GM23338 (cell line): ENCODE data around the gene ATAD1.

Source experiments
- CREB1 ChIP-seq: fragments of 250-450 bp; sonication (Bioruptor Pico); IDR thresholded peaks from 2 replicates; pipeline ENCODE4 v1.5.0; 2020; ENCODE audit warnings: low read depth, mild to moderate bottlenecking, moderate library complexity
- EZH2 ChIP-seq: fragments of 200-600 bp; sonication (generic); IDR thresholded peaks from one replicate; pipeline ENCODE4 v1.8.0; 2017; ENCODE audit warnings: antibody characterized with exemption, mild to moderate bottlenecking, low read depth; ENCODE audit not compliant: unreplicated experiment
- EZH2phosphoT487 ChIP-seq: fragments of 200-600 bp; sonication (generic); IDR thresholded peaks from one replicate; pipeline ENCODE4 v1.8.1; 2018; ENCODE audit warnings: antibody characterized with exemption; ENCODE audit not compliant: unreplicated experiment
- JUNB ChIP-seq: IDR thresholded peaks from one replicate; pipeline ENCODE4 v1.6.1; 2016; ENCODE audit warnings: antibody characterized with exemption; ENCODE audit not compliant: unreplicated experiment
- NANOG ChIP-seq: IDR thresholded peaks from 2 replicates; pipeline ENCODE4 v1.6.1; 2016; ENCODE audit warnings: antibody characterized with exemption, borderline replicate concordance
- POLR2AphosphoS5 ChIP-seq: IDR thresholded peaks from 2 replicates; pipeline ENCODE4 v1.6.1; 2016; ENCODE audit warnings: antibody characterized with exemption, low read depth
- TF ChIP-seq, protein P1 (sequence below), 2 experiments: fragments of 200-600 bp in 1 of 2; sonication (generic) in 1 of 2; conservative IDR thresholded peaks; 2 replicates each; pipeline versions ENCODE4 v1.5.1 to v1.6.1; 2016 to 2017; ENCODE audit warnings: antibody characterized with exemption in 2 of 2, low read depth in 2 of 2, mild to moderate bottlenecking in 2 of 2, moderate library complexity in 1 of 2
- TF ChIP-seq, protein P2 (sequence below): IDR thresholded peaks from one replicate; pipeline ENCODE4 v1.6.1; 2018; ENCODE audit warnings: antibody characterized with exemption; ENCODE audit not compliant: unreplicated experiment

DNA sequence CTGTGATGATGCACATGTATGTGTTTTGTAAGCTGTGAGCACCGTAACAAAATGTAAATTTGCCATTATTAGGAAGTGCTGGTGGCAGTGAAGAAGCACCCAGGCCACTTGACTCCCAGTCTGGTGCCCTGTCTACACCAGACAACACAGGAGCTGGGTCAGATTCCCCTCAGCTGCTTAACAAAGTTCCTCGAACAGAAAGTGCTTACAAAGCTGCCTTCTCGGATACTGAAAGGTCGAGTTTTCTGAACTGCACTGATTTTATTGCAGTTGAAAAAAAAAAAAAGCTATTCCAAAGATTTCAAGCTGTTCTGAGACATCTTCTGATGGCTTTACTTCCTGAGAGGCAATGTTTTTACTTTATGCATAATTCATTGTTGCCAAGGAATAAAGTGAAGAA, 71.1 kb downstream of the ATAD1 start:
- TF ChIP-seq, protein P1, sequence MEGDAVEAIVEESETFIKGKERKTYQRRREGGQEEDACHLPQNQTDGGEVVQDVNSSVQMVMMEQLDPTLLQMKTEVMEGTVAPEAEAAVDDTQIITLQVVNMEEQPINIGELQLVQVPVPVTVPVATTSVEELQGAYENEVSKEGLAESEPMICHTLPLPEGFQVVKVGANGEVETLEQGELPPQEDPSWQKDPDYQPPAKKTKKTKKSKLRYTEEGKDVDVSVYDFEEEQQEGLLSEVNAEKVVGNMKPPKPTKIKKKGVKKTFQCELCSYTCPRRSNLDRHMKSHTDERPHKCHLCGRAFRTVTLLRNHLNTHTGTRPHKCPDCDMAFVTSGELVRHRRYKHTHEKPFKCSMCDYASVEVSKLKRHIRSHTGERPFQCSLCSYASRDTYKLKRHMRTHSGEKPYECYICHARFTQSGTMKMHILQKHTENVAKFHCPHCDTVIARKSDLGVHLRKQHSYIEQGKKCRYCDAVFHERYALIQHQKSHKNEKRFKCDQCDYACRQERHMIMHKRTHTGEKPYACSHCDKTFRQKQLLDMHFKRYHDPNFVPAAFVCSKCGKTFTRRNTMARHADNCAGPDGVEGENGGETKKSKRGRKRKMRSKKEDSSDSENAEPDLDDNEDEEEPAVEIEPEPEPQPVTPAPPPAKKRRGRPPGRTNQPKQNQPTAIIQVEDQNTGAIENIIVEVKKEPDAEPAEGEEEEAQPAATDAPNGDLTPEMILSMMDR (conservative IDR thresholded peaks at IDR 0.05; ENCODE audit: low read depth in 2 of 2), result no peak
- TF ChIP-seq CREB1 (CRISPR knock-in tag) (no peak), JUNB (no peak), POLR2AphosphoS5 (no peak), EZH2 (no peak), EZH2phosphoT487 (no peak), NANOG (no peak)
- TF ChIP-seq, protein P2, sequence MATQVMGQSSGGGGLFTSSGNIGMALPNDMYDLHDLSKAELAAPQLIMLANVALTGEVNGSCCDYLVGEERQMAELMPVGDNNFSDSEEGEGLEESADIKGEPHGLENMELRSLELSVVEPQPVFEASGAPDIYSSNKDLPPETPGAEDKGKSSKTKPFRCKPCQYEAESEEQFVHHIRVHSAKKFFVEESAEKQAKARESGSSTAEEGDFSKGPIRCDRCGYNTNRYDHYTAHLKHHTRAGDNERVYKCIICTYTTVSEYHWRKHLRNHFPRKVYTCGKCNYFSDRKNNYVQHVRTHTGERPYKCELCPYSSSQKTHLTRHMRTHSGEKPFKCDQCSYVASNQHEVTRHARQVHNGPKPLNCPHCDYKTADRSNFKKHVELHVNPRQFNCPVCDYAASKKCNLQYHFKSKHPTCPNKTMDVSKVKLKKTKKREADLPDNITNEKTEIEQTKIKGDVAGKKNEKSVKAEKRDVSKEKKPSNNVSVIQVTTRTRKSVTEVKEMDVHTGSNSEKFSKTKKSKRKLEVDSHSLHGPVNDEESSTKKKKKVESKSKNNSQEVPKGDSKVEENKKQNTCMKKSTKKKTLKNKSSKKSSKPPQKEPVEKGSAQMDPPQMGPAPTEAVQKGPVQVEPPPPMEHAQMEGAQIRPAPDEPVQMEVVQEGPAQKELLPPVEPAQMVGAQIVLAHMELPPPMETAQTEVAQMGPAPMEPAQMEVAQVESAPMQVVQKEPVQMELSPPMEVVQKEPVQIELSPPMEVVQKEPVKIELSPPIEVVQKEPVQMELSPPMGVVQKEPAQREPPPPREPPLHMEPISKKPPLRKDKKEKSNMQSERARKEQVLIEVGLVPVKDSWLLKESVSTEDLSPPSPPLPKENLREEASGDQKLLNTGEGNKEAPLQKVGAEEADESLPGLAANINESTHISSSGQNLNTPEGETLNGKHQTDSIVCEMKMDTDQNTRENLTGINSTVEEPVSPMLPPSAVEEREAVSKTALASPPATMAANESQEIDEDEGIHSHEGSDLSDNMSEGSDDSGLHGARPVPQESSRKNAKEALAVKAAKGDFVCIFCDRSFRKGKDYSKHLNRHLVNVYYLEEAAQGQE, result no peak
